T-helper 9 cell (primary cell): ENCODE results near the gene GINS1.

Source experiments
- DNase-seq: peaks from one replicate; pipeline ENCODE4 v3.0.0-alpha.2; 2020

The GINS1 gene

GRCh38 chr20:25477014-25477882 is 69.8 kb downstream of the GINS1 start:
- no peak for DNase-seq

GRCh38 chr20:25478889-25479568 is 71.6 kb downstream of the GINS1 start:
- DNase-seq, result no peak

DNA sequence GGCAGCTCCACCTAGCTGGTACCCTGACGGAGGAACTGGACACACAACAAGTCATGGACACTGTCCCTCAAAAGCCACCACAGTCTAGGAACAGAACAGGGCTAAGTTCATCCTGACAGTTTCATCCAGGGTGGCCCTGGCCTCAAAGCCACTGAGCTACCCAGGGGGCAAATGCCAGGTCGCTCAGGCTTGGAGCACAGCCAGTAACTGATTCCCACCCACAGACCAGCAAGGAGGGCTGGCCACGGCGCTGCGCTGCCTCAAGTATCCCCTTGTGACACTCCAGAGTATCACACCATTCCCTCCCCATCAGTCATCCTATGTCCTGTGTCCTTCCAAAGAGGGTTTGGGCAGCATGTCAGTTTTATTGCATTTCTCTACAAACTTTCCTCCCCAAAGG is 72.2 kb downstream of the GINS1 start:
- no peak for DNase-seq

- no peak for DNase-seq
These were observed 72.7 kb downstream of the GINS1 start for GRCh38 chr20:25480156-25480555.

DNA sequence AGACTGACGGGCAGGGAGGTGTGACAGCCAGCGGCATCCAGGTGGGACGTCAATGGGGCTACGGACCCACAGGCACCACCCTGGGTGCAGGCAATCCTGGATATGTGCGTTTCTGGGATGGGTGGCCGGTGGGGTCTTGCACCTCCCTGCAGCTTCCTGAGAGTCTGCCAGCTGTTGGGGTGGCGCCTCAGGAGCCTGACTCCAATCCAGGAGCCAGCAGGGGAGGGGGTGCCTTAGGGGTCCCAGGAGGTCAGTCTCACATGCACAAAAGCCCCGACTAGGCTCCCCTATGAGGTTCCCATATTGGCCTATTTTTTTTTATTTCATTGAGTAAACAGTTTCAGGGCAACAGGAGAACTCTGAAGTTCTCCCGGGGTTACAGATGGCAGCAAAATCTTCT is 73.3 kb downstream of the GINS1 start:
- no peak for DNase-seq

GRCh38 chr20:25481235-25481917 is 73.9 kb downstream of the GINS1 start:
- no peak for DNase-seq

GRCh38 chr20:25481918-25482253 is 74.4 kb downstream of the GINS1 start:
- DNase-seq, result no peak

- DNase-seq, result no peak
These were observed 76.1 kb downstream of the GINS1 start for GRCh38 chr20:25483431-25484132.

- DNase-seq, result no peak
These were observed 76.9 kb downstream of the GINS1 start for GRCh38 chr20:25484224-25484846.

DNA sequence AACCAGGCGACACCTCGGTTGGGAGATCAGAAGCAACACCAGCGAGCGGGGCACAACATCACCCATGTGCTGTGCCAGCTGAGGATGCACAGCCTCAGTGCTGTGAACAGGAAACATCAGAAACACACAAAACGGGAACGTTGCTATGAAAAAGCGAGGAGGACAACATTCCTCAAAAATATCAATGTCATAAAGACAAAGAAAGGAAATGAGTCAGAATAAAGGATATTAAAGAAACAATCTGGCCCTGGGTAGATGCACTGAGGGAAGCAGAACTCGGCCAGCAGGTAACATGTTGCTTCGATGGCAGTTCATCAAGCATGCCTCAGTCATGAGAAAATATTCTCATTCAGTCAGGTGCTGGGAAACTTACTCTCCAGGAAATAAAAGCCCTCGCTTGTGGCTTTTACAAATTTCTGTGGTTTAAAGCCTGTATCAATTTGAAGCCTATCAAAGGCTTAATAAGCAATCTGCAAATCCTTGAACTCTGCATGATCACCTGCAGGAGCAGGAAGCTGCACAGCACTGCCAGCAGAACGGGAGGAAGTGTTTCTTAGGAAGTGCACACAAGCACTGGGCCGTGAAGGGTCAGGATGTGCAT is 77.5 kb downstream of the GINS1 start:
- no peak for DNase-seq

DNA sequence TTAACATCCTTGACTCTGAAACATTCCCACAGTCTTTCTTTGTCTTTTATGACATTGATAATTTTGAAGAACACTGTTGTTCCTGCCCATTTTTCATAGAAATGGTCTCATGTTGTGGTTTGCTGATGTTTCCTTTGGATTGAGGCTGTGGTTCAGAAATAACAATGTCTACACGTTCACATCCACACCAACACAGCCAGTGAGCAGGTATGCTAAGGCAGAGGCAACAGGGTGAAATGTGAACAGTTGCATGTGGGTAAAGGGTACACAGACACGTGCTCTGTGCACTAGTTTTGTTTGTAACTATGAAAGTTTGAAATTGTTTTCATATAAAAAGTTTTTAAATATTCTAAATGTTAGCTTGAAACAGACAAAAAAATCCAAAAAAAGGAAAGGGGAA is 78.4 kb downstream of the GINS1 start:
- no peak for DNase-seq

- no peak for DNase-seq
These were observed 78.9 kb downstream of the GINS1 start for GRCh38 chr20:25486377-25486776.

GRCh38 chr20:25487306-25487705 is 79.8 kb downstream of the GINS1 start:
- no peak for DNase-seq

GRCh38 chr20:25487975-25488374 is 80.5 kb downstream of the GINS1 start:
- DNase-seq, result no peak

GRCh38 chr20:25489221-25489871 is 81.9 kb downstream of the GINS1 start:
- no peak for DNase-seq

DNA sequence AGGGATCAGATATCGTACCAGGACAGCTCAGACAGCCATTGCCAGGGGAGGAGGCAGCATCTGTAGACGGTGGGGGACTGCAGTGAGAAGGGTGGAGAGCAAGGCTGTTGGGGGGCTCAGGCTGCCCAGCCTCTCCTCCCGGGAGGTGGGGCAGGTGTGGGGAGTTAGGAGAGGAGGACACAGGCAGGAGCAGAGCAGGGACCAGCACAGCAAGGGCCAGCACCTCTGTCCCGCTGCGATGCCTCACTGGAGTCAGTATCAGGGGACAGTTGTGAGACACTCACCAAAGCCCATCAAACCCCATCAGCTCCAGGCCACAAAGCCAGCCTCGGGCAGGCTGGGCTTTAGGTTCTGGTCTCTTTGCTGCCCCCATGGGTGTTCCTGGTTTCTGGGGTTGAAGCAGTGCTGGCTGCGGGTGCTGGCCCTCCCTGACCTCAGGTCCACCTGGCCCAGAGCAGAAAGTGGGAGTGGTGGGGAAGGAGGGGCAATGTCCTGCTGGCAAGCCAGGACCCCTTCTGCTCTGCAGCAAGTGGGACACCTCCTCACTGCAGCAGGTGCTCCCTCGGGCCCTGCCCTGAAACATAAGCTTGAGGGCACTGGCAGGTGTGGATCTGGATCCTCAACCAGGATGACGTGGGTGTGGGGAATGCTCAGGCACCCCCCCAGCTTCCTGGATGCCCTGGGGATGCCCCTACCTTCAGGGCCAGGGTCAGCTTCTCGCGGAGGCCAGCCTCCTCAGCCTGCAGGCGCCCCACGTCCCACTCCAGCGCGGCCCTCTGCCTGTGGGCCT is 83.4 kb downstream of the GINS1 start:
- DNase-seq, result no peak

GRCh38 chr20:25491446-25492038 is 84.1 kb downstream of the GINS1 start:
- no peak for DNase-seq

DNA sequence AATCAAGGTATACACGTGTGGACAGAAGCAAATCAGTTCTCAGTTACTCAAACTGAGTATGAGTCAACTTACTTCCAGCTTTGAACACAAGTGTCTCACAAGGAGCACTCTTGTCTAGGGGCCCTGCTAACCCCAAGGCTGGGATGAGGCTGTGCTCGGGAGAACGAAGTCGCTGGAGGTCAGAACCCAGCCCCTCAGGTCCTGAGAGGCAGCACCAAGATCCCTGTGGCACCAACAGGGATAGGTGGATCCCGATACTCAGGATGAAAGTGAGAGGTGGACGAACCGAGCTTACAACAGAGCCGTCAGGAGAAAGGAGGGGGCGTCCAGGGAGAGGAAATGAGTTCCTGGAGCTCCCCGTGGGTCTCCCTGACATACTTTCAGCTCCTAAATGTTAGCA is 85.7 kb downstream of the GINS1 start:
- no peak for DNase-seq

DNA sequence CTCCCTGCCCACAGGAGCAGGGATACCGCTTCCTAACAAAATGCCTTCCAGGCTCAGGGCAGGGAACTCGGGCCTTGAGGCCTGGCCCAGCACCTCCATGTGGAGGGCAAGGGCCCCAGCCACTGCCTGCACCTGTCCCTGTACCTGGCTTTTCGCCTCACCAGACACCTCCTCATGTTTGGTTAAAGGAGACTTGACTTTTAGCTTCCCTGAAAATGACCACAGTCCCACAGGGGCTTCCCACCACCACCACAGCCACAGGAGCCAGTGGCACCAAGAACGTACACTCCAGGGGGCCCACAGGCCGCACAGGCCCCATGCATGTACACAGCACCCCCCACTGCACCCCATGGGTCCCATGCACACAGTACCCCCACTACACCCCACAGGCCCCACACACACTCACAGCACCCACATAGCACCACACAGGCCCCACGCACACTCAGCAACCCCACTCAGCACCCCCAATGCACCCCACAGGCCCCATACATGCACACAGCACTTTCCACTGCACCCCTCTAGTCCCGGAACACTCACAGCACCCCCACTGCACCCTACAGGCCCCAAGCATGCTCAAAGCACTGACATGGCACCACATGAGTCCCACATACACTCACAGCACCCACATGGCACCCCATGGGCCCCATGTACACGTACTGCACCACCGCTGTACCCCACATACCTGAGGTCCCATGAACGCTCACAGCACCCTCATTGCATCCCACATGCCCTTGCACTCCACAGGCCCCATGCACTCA is 86.5 kb downstream of the GINS1 start:
- no peak for DNase-seq
